ENCODE data around the gene DCC.

The DCC gene

GRCh38 chr18:53521068-53521467, 1181.1 kb downstream of the DCC start:
- no peak for DNase-seq
- Histone ChIP-seq H3K4me1 (no peaks in the 10 kb centered on the region), H3K36me3 (no peaks in the 10 kb centered on the region), H3K27me3 (no peaks in the 10 kb centered on the region), H3K27ac (no peak overlapping the region), H3K9me3 (peaks cover 0 to 7% (median 0%) of the 10 kb centered on the region in 3 donors), H3K4me3 (no peak overlapping the region)
- TF ChIP-seq CTCF (IDR thresholded peaks at IDR 0.05) = no peak
- intact Hi-C loops (cut with DNase I; ENCODE audit: low total_unique reads) = no loop called here

- intact Hi-C loops (cut with DNase I; ENCODE audit: low total_unique reads) = no loop called here
- Histone ChIP-seq H3K4me1 (no peaks in the 10 kb centered on the region), H3K9me3 (peaks cover 0 to 7% (median 0%) of the 10 kb centered on the region in 3 donors), H3K27ac (no peak overlapping the region), H3K27me3 (no peaks in the 10 kb centered on the region), H3K36me3 (no peaks in the 10 kb centered on the region), H3K4me3 (no peak overlapping the region)
- TF ChIP-seq CTCF (IDR thresholded peaks at IDR 0.05) = no peak
- DNase-seq = no peak
These were observed 1186.3 kb downstream of the DCC start for GRCh38 chr18:53526101-53526870.

- no peaks in the 10 kb centered on the region for H3K27me3 ChIP-seq
- no peaks in the 10 kb centered on the region for H3K9me3 ChIP-seq
- TF ChIP-seq CTCF (IDR thresholded peaks at IDR 0.05) = no peak
- intact Hi-C loops (cut with DNase I; ENCODE audit: low total_unique reads) = no loop called here
- no peak for DNase-seq
- H3K36me3 ChIP-seq = no peaks in the 10 kb centered on the region
- no peak overlapping the region for H3K4me3 ChIP-seq
- no peaks in the 10 kb centered on the region for H3K4me1 ChIP-seq
- H3K27ac ChIP-seq = no peak overlapping the region
These were observed 1187.4 kb downstream of the DCC start for GRCh38 chr18:53527365-53527764.

- TF ChIP-seq CTCF (IDR thresholded peaks at IDR 0.05) = no peak
- intact Hi-C loops (cut with DNase I; ENCODE audit: low total_unique reads) = no loop called here
- Histone ChIP-seq H3K4me1 (no peaks in the 10 kb centered on the region), H3K36me3 (no peaks in the 10 kb centered on the region), H3K27me3 (no peaks in the 10 kb centered on the region), H3K27ac (no peak overlapping the region), H3K4me3 (no peak overlapping the region), H3K9me3 (no peaks in the 10 kb centered on the region)
- no peak for DNase-seq
These were observed 1191.2 kb downstream of the DCC start for GRCh38 chr18:53531187-53531586.

- no peak for DNase-seq
- H3K36me3 ChIP-seq = no peaks in the 10 kb centered on the region
- H3K4me1 ChIP-seq = no peaks in the 10 kb centered on the region
- H3K27ac ChIP-seq = no peak overlapping the region
- no peak overlapping the region for H3K4me3 ChIP-seq
- TF ChIP-seq CTCF (IDR thresholded peaks at IDR 0.05) = no peak
- intact Hi-C loops (cut with DNase I; ENCODE audit: low total_unique reads) = no loop called here
- no peaks in the 10 kb centered on the region for H3K9me3 ChIP-seq
- H3K27me3 ChIP-seq = no peaks in the 10 kb centered on the region
These were observed 1191.9 kb downstream of the DCC start for GRCh38 chr18:53531896-53532295.

All from tibial artery (tissue), 4 donors.